H1 (cell line): Measurements from ENCODE around the gene BCAS3. TPM values are rescaled to one million over a fixed set of nuclear protein-coding genes. Genes with fewer than 3 reads are reported as not detected.

Experiments
- CTCF ChIA-PET: fragments of 300-600 bp; sonication (Branson Sonifier 250); formaldehyde crosslinking; loops from one replicate; lab custom pipeline; 2021; ENCODE audit not compliant: partially characterized antibody; lab: Charles Lee
- POLR2A ChIA-PET: fragments of 300-600 bp; sonication (Branson Sonifier 250); formaldehyde crosslinking; loops from one replicate; lab custom pipeline; 2021; ENCODE audit warnings: inconsistent platforms; ENCODE audit not compliant: partially characterized antibody; lab: Charles Lee
- DNase-seq, 2 experiments: peaks; one replicate each; pipeline versions ENCODE4 v3.0.0 to v3.0.0-alpha.2; 2010 to 2022; ENCODE audit warnings: low spot score in 2 of 2, low read depth in 1 of 2, mixed read lengths in 1 of 2
- FAIRE-seq: peaks from 2 replicates; lab custom pipeline; 2011; peaks lifted over from hg19 to GRCh38; lab: Jason Lieb, UNC
- H2AFZ ChIP-seq: 2 replicates; pipeline ENCODE4 v1.8.1; 2012; ENCODE audit warnings: low read length, inconsistent platforms
- H2AK5ac ChIP-seq: 2 replicates; pipeline ENCODE4 v1.6.1; 2013; ENCODE audit warnings: low read depth, low read length
- H2BK120ac ChIP-seq: replicated peaks from 2 replicates; pipeline ENCODE3; 2013; ENCODE audit warnings: low read depth, low read length, inconsistent platforms
- H2BK12ac ChIP-seq: 2 replicates; pipeline ENCODE4 v1.6.1; 2013; ENCODE audit warnings: low read depth, low read length
- H2BK15ac ChIP-seq: 2 replicates; pipeline ENCODE4 v1.6.1; 2013; ENCODE audit warnings: low read length
- H2BK20ac ChIP-seq: 2 replicates; pipeline ENCODE4 v1.6.1; 2013; ENCODE audit warnings: low read length
- H2BK5ac ChIP-seq: 2 replicates; pipeline ENCODE4 v1.6.1; 2013; ENCODE audit warnings: low read depth, low read length
- H3K14ac ChIP-seq: 2 replicates; pipeline ENCODE4 v1.6.1; 2013; ENCODE audit warnings: inconsistent platforms; ENCODE audit not compliant: insufficient read length
- H3K18ac ChIP-seq: 2 replicates; pipeline ENCODE4 v1.6.1; 2013; ENCODE audit warnings: low read length; ENCODE audit errors: extremely low read depth
- H3K23ac ChIP-seq: 2 replicates; pipeline ENCODE4 v1.6.1; 2013; ENCODE audit warnings: inconsistent platforms; ENCODE audit not compliant: insufficient read length
- H3K23me2 ChIP-seq: 2 replicates; pipeline ENCODE4 v1.6.1; 2013; ENCODE audit warnings: low read depth, low read length
- H3K27ac ChIP-seq: 2 replicates; pipeline ENCODE4 v1.6.1; 2011; ENCODE audit warnings: low read depth, low read length, inconsistent platforms
- H3K27me3 ChIP-seq, 4 experiments: replicated peaks in 1 of 4; 1 replicate in 1 of 4; 2 replicates in 3 of 4; pipeline versions ENCODE4 v1.6.1 to v1.8.1; 2011 to 2013; ENCODE audit warnings: low read length in 3 of 4, mild to moderate bottlenecking in 3 of 4, inconsistent platforms in 2 of 4, mixed read lengths in 2 of 4, moderate library complexity in 1 of 4; ENCODE audit not compliant: control insufficient read depth in 3 of 4, insufficient read depth in 3 of 4; ENCODE audit errors: extremely low read depth in 1 of 4
- H3K36me3 ChIP-seq, 4 experiments: 2 replicates each; pipeline versions ENCODE4 v1.6.1 to v1.8.1; 2011 to 2013; ENCODE audit warnings: mild to moderate bottlenecking in 4 of 4, low read length in 3 of 4, moderate library complexity in 2 of 4, control low read depth in 1 of 4, inconsistent platforms in 1 of 4; ENCODE audit not compliant: insufficient read depth in 4 of 4, control insufficient read depth in 2 of 4
- H3K4ac ChIP-seq: replicated peaks from 2 replicates; pipeline ENCODE3; 2013; ENCODE audit warnings: low read length, low read depth, mixed read lengths, inconsistent platforms; ENCODE audit not compliant: insufficient read length
- H3K4me1 ChIP-seq, 4 experiments: replicated peaks in 1 of 4; 1 replicate in 1 of 4; 2 replicates in 3 of 4; pipeline versions ENCODE4 v1.6.1 to v1.8.1; 2011 to 2013; ENCODE audit warnings: low read length in 3 of 4, inconsistent platforms in 2 of 4, mixed read lengths in 1 of 4; ENCODE audit not compliant: insufficient read depth in 4 of 4, control insufficient read depth in 3 of 4
- H3K4me2 ChIP-seq, 2 experiments: 2 replicates each; pipeline versions ENCODE4 v1.6.1 to v1.8.1; 2011 to 2013; ENCODE audit warnings: low read depth in 2 of 2, low read length in 2 of 2, control low read depth in 1 of 2, inconsistent platforms in 1 of 2, mild to moderate bottlenecking in 1 of 2; ENCODE audit not compliant: insufficient read depth in 1 of 2
- H3K4me3 ChIP-seq, 4 experiments: fragments of 200-600, 300-600 bp in 1 of 4; sonication (generic), shearing (Covaris generic), sonication (Bioruptor Twin) in 1 of 4; 2 replicates each; pipeline versions ENCODE4 v1.5.1 to v1.8.1; 2011 to 2016; ENCODE audit warnings: low read length in 4 of 4, low read depth in 3 of 4, control low read depth in 2 of 4, inconsistent platforms in 2 of 4, mild to moderate bottlenecking in 2 of 4, mixed read lengths in 1 of 4, moderate library complexity in 1 of 4; ENCODE audit not compliant: insufficient read depth in 2 of 4; ENCODE audit errors: extremely low read depth in 1 of 4
- H3K56ac ChIP-seq: replicated peaks from 2 replicates; pipeline ENCODE3; 2013; ENCODE audit warnings: low read depth, mild to moderate bottlenecking, mixed read lengths, low read length, inconsistent platforms; ENCODE audit not compliant: insufficient read length
- H3K79me1 ChIP-seq: 2 replicates; pipeline ENCODE4 v1.6.1; 2013; ENCODE audit warnings: low read depth, low read length, control low read depth
- H3K79me2 ChIP-seq, 2 experiments: 2 replicates each; pipeline versions ENCODE4 v1.6.1 to v1.8.1; 2012 to 2013; ENCODE audit warnings: low read length in 2 of 2, mild to moderate bottlenecking in 2 of 2, inconsistent platforms in 1 of 2; ENCODE audit not compliant: insufficient read depth in 2 of 2, control insufficient read depth in 1 of 2
- H3K9ac ChIP-seq, 4 experiments: replicated peaks in 1 of 4; 1 replicate in 1 of 4; 2 replicates in 3 of 4; pipeline versions ENCODE4 v1.6.1 to v1.8.1; 2011 to 2013; ENCODE audit warnings: low read depth in 3 of 4, low read length in 3 of 4, control low read depth in 2 of 4, mild to moderate bottlenecking in 2 of 4, moderate library complexity in 2 of 4, inconsistent platforms in 1 of 4; ENCODE audit errors: extremely low read depth in 1 of 4
- H3K9me3 ChIP-seq, 2 experiments: 2 replicates each; pipeline versions ENCODE4 v1.6.1 to v1.8.1; 2012 to 2013; ENCODE audit warnings: mild to moderate bottlenecking in 2 of 2, moderate library complexity in 2 of 2, control low read depth in 1 of 2, inconsistent platforms in 1 of 2, low read depth in 1 of 2, low read length in 1 of 2, mixed read lengths in 1 of 2; ENCODE audit not compliant: insufficient read depth in 2 of 2
- H4K20me1 ChIP-seq, 2 experiments: replicated peaks in 1 of 2; 2 replicates each; pipeline versions ENCODE3 to v1.8.1; 2011 to 2013; ENCODE audit warnings: inconsistent platforms in 2 of 2, low read length in 2 of 2, mild to moderate bottlenecking in 1 of 2; ENCODE audit not compliant: insufficient read depth in 2 of 2, control insufficient read depth in 1 of 2
- H4K5ac ChIP-seq: 2 replicates; pipeline ENCODE4 v1.6.1; 2013; ENCODE audit warnings: low read length, low read depth, mixed read lengths, inconsistent platforms; ENCODE audit not compliant: insufficient read length
- H4K8ac ChIP-seq: 2 replicates; pipeline ENCODE4 v1.8.0; 2013; ENCODE audit warnings: mild to moderate bottlenecking, moderate library complexity, low read length, inconsistent platforms; ENCODE audit not compliant: insufficient read depth; ENCODE audit errors: extremely low read depth
- H4K91ac ChIP-seq: replicated peaks from 2 replicates; pipeline ENCODE3; 2013; ENCODE audit warnings: low read length, mixed read lengths, inconsistent platforms; ENCODE audit not compliant: insufficient read length
- CBX8 ChIP-seq: fragments of 300-800, 300-1000 bp; sonication (generic); IDR thresholded peaks from 2 replicates; pipeline ENCODE4 v1.7.1; 2016; ENCODE audit warnings: low read depth, low read length, borderline replicate concordance
- CHD2 ChIP-seq: IDR thresholded peaks from 2 replicates; pipeline ENCODE4 v1.6.1; 2012; ENCODE audit warnings: low read length, improper control_type of control experiment
- EGR1 ChIP-seq: IDR thresholded peaks from 2 replicates; pipeline ENCODE4 v1.6.1; 2011; ENCODE audit warnings: low read depth, low read length, borderline replicate concordance
- EP300 ChIP-seq, 2 experiments: IDR thresholded peaks; 1 replicate in 1 of 2; 2 replicates in 1 of 2; pipeline ENCODE4 v1.6.1; 2011 to 2012; ENCODE audit warnings: low read depth in 2 of 2, low read length in 2 of 2, mild to moderate bottlenecking in 2 of 2, borderline replicate concordance in 1 of 2, inconsistent platforms in 1 of 2, moderate library complexity in 1 of 2
- NANOG ChIP-seq: IDR thresholded peaks from 2 replicates; pipeline ENCODE4 v1.6.1; 2011; ENCODE audit warnings: low read length, low read depth, mild to moderate bottlenecking, inconsistent platforms; ENCODE audit not compliant: insufficient read depth, poor library complexity, severe bottlenecking
- NRF1 ChIP-seq: IDR thresholded peaks from 2 replicates; pipeline ENCODE4 v1.6.1; 2011; ENCODE audit warnings: mild to moderate bottlenecking, low read depth, low read length, improper control_type of control experiment
- PHF8 ChIP-seq: fragments of 200-600 bp; sonication (generic); conservative IDR thresholded peaks from 2 replicates; pipeline ENCODE4 v1.7.1; 2012; ENCODE audit warnings: low read depth, mild to moderate bottlenecking, inconsistent platforms, low read length, moderate library complexity
- RAD21 ChIP-seq, 2 experiments: IDR thresholded peaks in 1 of 2; conservative IDR thresholded peaks in 1 of 2; 2 replicates each; pipeline ENCODE4 v1.6.1; 2011; ENCODE audit warnings: low read depth in 2 of 2, low read length in 2 of 2, improper control_type of control experiment in 1 of 2, inconsistent platforms in 1 of 2, mild to moderate bottlenecking in 1 of 2, moderate library complexity in 1 of 2
- SRF ChIP-seq: IDR thresholded peaks from 2 replicates; pipeline ENCODE4 v1.6.1; 2011; ENCODE audit warnings: mild to moderate bottlenecking, low read depth, low read length, moderate library complexity
- TAF7 ChIP-seq: optimal IDR thresholded peaks from 2 replicates; pipeline ENCODE3; 2011; ENCODE audit warnings: low read depth, mild to moderate bottlenecking, inconsistent platforms, low read length, moderate library complexity, borderline replicate concordance
- WGBS, 2 experiments: shearing (Covaris generic) in 1 of 2; methylation state at CpG; one replicate each; pipeline versions ENCODE4 v1.1.6 to v1.1.7; 2013 to 2015; ENCODE audit warnings: low lambda C conversion rate in 2 of 2, mixed read lengths in 2 of 2, inconsistent platforms in 1 of 2, low coverage in 1 of 2, missing lambda C conversion rate in 1 of 2; ENCODE audit not compliant: insufficient replicate concordance in 2 of 2, insufficient coverage in 1 of 2, insufficient read length in 1 of 2; ENCODE audit errors: extremely low coverage in 1 of 2, missing lambda C conversion rate in 1 of 2; 5-methylcytosine and 5-hydroxymethylcytosine counted together
- polyA plus RNA-seq, 7 experiments: library from polyadenylated mRNA; depleted of rRNA in 3 of 7; stranded (reverse) in 5 of 7; unstranded in 2 of 7; fragments of >200 nt in 5 of 7; fragments of 200-250 nt in 2 of 7; gene quantifications; 1 replicate in 5 of 7; 2 replicates in 1 of 7; 4 replicates in 1 of 7; pipeline versions ENCODE4 v1.2.1 to v1.2.3, GENCODE V29; 2011 to 2013; ENCODE audit warnings: missing spikeins in 2 of 7, mixed read lengths in 2 of 7
- total RNA-seq: library from RNA; stranded (reverse); fragmentation: NEBNext Ultra II Directional; extraction: Animal tissue kit (Norgen Biotek cat#: 25700); gene quantifications from 2 replicates; pipeline ENCODE4 v1.2.1, GENCODE V29; 2021

Gene BCAS3
- total and polyA plus RNA-seq, 2 of the 8 experiments (the other 6 are each of a cell fraction or from before 2014, with no cell fraction given): 9.9 to 13.3 TPM

DNA sequence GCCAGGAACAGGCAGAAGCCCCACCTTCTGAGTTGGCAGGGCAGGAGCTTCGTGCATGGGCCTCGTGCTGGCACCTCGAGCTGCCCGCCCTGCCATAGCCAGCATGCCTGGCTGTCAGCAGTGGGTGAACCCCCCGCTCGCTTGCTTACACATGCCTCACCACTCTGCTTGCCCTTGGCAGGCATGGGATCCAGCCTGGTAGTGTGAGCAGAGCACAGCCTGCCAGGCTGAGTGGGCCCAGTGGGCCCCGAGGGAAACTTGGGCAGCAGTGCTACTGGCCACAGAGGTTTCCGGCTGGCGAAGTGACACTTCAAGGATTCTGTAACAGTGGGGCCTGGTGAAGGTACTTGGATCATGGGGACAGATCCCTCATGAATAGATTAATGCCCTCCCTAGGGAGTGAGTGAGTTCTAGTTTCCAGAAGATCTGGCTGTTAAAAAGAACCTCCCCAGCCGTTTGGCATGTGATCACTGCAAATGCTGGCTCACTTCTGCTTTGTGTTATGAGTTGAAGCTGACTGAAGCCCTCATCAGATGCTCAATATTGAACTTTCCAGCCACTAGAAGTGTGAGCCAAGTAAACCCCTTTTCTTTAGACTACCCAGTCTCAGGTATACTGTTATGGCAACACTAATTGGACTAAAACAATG lies 114.7 kb downstream of the BCAS3 start:
- H3K36me3 ChIP-seq: no peaks in the 10 kb centered on the region
- no peak overlapping the region for H3K14ac ChIP-seq
- no peak overlapping the region for H3K9ac ChIP-seq
- no peak overlapping the region for H3K4me2 ChIP-seq
- FAIRE-seq (no peak), DNase-seq (no peak)
- H4K91ac ChIP-seq: no peak overlapping the region
- H3K18ac ChIP-seq: no peak overlapping the region
- no peak overlapping the region for H3K23ac ChIP-seq
- ChIA-PET POLR2A (no interaction called here), CTCF (interaction anchor here (0.6 kb wide), 1 partner anchor 27 kb away, joined by 3 read pairs; no protein-coding TSS in a partner anchor)
- no peak overlapping the region for H2BK12ac ChIP-seq
- WGBS, 2 experiments: 91% methylated on average over 10 of the region's 10 CpGs; no CpG with 5 or more reads in 1 of the 2 experiments
- H3K56ac ChIP-seq: no peak overlapping the region
- no peak overlapping the region for H4K8ac ChIP-seq
- no peak overlapping the region for H2BK5ac ChIP-seq
- no peaks in the 10 kb centered on the region for H3K9me3 ChIP-seq
- H3K27ac ChIP-seq: no peak overlapping the region
- H3K4ac ChIP-seq: no peak overlapping the region
- no peak overlapping the region for H2AK5ac ChIP-seq
- no peak overlapping the region for H4K5ac ChIP-seq
- no peaks in the 10 kb centered on the region for H3K79me2 ChIP-seq
- no peaks in the 10 kb centered on the region for H3K23me2 ChIP-seq
- H3K27me3 ChIP-seq: no peaks in the 10 kb centered on the region
- no peak overlapping the region for H2BK120ac ChIP-seq
- H2AFZ ChIP-seq: no peak overlapping the region
- H2BK20ac ChIP-seq: no peak overlapping the region
- no peaks in the 10 kb centered on the region for H3K79me1 ChIP-seq
- H3K4me1 ChIP-seq: no peaks in the 10 kb centered on the region
- no peaks in the 10 kb centered on the region for H4K20me1 ChIP-seq
- H2BK15ac ChIP-seq: no peak overlapping the region
- H3K4me3 ChIP-seq: no peak overlapping the region
- TF ChIP-seq SRF (no peak), PHF8 (no peak), TAF7 (no peak), EGR1 (no peak), NANOG (no peak), NRF1 (no peak), CHD2 (no peak), CBX8 (no peak), RAD21 (IDR thresholded peaks at IDR 0.05 in 1 of 2, conservative IDR thresholded peaks at IDR 0.05 in 1 of 2; ENCODE audit: low read depth in 2 of 2, low read length in 2 of 2) (no peak), EP300 (IDR thresholded peaks at IDR 0.05; ENCODE audit: borderline replicate concordance in 1 of 2, low read depth in 2 of 2, low read length in 2 of 2) (no peak)
- TF ChIP-seq, all 59 proteins: peak for 0
